HepG2 (cell line): Measurements from ENCODE around the gene ASH1L. TPM values are rescaled to one million over a fixed set of nuclear protein-coding genes. Genes with fewer than 3 reads are reported as not detected.

ENCODE experiments used
- EHMT2 ChIP-seq: fragments of 200-600 bp; sonication (generic); IDR thresholded peaks from 2 replicates; pipeline ENCODE4 v1.7.0; 2017; ENCODE audit warnings: antibody characterized with exemption, low read depth, low read length, borderline replicate concordance
- HHEX ChIP-seq: IDR thresholded peaks from 2 replicates; pipeline ENCODE4 v1.6.1; 2016; ENCODE audit warnings: control low read depth
- PRMT3 ChIP-seq: sonication (generic); formaldehyde crosslinking; IDR thresholded peaks from 2 replicates; pipeline ENCODE4 v1.8.1; 2022; ENCODE audit warnings: low read depth, mild to moderate bottlenecking, moderate library complexity, missing genetic modification reagents, borderline replicate concordance
- TARDBP ChIP-seq: sonication (generic); formaldehyde crosslinking; IDR thresholded peaks from 2 replicates; pipeline ENCODE4 v1.8.0; 2022; ENCODE audit warnings: mild to moderate bottlenecking, missing genetic modification reagents
- ZBTB39 ChIP-seq: sonication (generic); formaldehyde crosslinking; IDR thresholded peaks from 2 replicates; pipeline ENCODE4 v1.5.0; 2020; ENCODE audit warnings: missing genetic modification reagents
- ZNF205 ChIP-seq: IDR thresholded peaks from 2 replicates; pipeline ENCODE4 v1.6.1; 2018; ENCODE audit warnings: missing biosample characterization, missing genetic modification reagents
- ZNF431 ChIP-seq: sonication (generic); formaldehyde crosslinking; IDR thresholded peaks from 2 replicates; pipeline ENCODE4 v1.9.0; 2022; ENCODE audit warnings: missing genetic modification reagents, low read depth, mild to moderate bottlenecking, borderline replicate concordance
- ZNF557 ChIP-seq: sonication (generic); formaldehyde crosslinking; IDR thresholded peaks from 2 replicates; pipeline ENCODE4 v1.4.0; 2020; ENCODE audit warnings: missing genetic modification reagents
- ZNF672 ChIP-seq: sonication (generic); formaldehyde crosslinking; IDR thresholded peaks from 2 replicates; pipeline ENCODE4 v1.8.1; 2022; ENCODE audit warnings: missing genetic modification reagents
- polyA plus RNA-seq, 8 experiments: library from polyadenylated mRNA; depleted of rRNA in 3 of 8; stranded (reverse) in 7 of 8; unstranded in 1 of 8; fragments of >200 nt; fragmentation: Illumina TruSeq in 4 of 8; extraction: Trizol in 4 of 8; gene quantifications; 2 replicates each; pipeline versions ENCODE4 v1.2.1 to v1.2.3, GENCODE V29; 2011 to 2016; ENCODE audit warnings: low read depth in 4 of 8, missing spikeins in 1 of 8, mixed read lengths in 1 of 8; ENCODE audit not compliant: insufficient read depth in 1 of 8
- total RNA-seq, 5 experiments: library from RNA; depleted of rRNA; stranded (reverse); fragments of >200 nt; fragmentation: Illumina TruSeq; extraction: Trizol; gene quantifications; 2 replicates each; pipeline ENCODE4 v1.2.3, GENCODE V29; 2016; ENCODE audit warnings: low read depth in 1 of 5
- TF ChIP-seq, protein P1 (sequence below): IDR thresholded peaks from 2 replicates; pipeline ENCODE4 v1.6.1; 2016; ENCODE audit warnings: control low read depth
- TF ChIP-seq, protein P2 (sequence below): sonication (generic); formaldehyde crosslinking; IDR thresholded peaks from 2 replicates; pipeline ENCODE4 v1.8.1; 2023; ENCODE audit warnings: mild to moderate bottlenecking, missing genetic modification reagents
- TF ChIP-seq, protein P3 (sequence below): sonication (generic); formaldehyde crosslinking; IDR thresholded peaks from 2 replicates; pipeline ENCODE4 v1.5.0; 2020; ENCODE audit warnings: mild to moderate bottlenecking, missing genetic modification reagents, moderate library complexity

Gene ASH1L
- total and polyA plus RNA-seq, 2 of the 13 experiments (the other 11 are each of a cell fraction or from before 2014, with no cell fraction given), result 10.2 to 15.3 TPM

DNA sequence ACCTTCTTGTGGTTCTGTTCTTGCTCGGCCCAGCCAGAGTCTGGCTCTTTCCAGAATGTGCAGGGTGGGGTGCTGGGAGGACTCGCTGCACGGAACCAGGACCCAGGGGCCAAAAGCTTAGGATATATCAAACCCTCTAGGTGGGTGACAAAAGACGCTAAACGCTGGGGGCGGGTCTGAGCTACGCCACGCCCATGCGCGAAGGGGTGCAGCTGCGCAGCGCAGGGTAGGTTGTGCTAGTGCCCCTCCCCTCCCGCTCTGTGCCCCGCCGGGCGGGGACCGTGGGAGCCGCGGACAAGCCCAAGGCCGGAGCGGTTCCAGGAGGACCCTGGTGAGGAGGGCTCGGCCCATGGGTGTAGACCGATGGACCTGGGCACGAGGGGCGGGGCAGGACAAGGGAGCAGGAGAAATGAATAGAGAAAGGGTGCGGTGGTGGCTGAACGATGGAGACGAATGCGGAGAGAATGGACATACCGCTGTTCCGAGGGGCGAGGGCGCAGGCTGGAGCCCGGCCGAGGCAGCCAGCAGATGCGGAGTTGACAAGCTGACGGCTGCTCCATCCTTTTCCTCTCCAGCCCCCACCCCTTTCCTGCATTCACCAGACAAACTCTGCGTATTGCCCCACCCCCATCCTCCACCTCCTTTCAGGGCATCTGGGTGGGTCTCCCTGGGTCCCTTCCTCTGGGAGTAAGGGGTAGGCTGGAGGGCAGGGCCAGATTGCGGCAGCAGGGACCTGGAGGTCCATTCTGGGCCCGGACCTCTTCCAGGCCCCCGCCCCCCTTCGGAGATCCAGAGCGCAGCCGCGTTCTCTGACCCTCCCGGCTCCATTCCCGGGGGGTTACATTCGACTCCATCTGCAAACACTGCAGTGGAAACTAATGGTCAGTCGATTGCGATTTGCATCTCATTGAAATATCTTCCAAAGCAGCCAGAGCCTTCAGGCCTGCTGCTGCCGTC, 241.7 kb downstream of the ASH1L start, which contains the start of gene RUSC1 (continued):
- TF ChIP-seq, protein P1, sequence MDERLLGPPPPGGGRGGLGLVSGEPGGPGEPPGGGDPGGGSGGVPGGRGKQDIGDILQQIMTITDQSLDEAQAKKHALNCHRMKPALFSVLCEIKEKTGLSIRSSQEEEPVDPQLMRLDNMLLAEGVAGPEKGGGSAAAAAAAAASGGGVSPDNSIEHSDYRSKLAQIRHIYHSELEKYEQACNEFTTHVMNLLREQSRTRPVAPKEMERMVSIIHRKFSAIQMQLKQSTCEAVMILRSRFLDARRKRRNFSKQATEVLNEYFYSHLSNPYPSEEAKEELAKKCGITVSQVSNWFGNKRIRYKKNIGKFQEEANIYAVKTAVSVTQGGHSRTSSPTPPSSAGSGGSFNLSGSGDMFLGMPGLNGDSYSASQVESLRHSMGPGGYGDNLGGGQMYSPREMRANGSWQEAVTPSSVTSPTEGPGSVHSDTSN (CRISPR knock-in tag), result no peak
- 0 out of 2 replicates have a peak, but pooled peaks have one; percentile 23 for TF ChIP-seq PRMT3
- no peak for TF ChIP-seq ZNF557 (CRISPR knock-in tag)
- TF ChIP-seq, protein P2, sequence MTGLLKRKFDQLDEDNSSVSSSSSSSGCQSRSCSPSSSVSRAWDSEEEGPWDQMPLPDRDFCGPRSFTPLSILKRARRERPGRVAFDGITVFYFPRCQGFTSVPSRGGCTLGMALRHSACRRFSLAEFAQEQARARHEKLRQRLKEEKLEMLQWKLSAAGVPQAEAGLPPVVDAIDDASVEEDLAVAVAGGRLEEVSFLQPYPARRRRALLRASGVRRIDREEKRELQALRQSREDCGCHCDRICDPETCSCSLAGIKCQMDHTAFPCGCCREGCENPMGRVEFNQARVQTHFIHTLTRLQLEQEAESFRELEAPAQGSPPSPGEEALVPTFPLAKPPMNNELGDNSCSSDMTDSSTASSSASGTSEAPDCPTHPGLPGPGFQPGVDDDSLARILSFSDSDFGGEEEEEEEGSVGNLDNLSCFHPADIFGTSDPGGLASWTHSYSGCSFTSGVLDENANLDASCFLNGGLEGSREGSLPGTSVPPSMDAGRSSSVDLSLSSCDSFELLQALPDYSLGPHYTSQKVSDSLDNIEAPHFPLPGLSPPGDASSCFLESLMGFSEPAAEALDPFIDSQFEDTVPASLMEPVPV, result 0 out of 2 replicates have a peak, but pooled peaks have one; percentile 25
- TF ChIP-seq EHMT2, result no peak
- no peak for TF ChIP-seq ZNF431 (CRISPR knock-in tag)
- TF ChIP-seq ZBTB39, result 0 out of 2 replicates have a peak, but pooled peaks have one; percentile 34
- no peak for TF ChIP-seq ZNF672
- TF ChIP-seq, protein P3, sequence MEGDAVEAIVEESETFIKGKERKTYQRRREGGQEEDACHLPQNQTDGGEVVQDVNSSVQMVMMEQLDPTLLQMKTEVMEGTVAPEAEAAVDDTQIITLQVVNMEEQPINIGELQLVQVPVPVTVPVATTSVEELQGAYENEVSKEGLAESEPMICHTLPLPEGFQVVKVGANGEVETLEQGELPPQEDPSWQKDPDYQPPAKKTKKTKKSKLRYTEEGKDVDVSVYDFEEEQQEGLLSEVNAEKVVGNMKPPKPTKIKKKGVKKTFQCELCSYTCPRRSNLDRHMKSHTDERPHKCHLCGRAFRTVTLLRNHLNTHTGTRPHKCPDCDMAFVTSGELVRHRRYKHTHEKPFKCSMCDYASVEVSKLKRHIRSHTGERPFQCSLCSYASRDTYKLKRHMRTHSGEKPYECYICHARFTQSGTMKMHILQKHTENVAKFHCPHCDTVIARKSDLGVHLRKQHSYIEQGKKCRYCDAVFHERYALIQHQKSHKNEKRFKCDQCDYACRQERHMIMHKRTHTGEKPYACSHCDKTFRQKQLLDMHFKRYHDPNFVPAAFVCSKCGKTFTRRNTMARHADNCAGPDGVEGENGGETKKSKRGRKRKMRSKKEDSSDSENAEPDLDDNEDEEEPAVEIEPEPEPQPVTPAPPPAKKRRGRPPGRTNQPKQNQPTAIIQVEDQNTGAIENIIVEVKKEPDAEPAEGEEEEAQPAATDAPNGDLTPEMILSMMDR (CRISPR knock-in tag), result no peak
- peak; percentile 57 for TF ChIP-seq TARDBP (CRISPR knock-in tag)
- TF ChIP-seq ZNF205 (CRISPR knock-in tag), result no peak
- TF ChIP-seq HHEX (CRISPR knock-in tag), result no peak
